WTC11 (cell line): Measurements from ENCODE around the gene PPP2R1B.

ENCODE experiments used
- CREB1 ChIP-seq: sonication (generic); formaldehyde crosslinking; IDR thresholded peaks from 2 replicates; pipeline ENCODE4 v1.8.0; 2023; ENCODE audit warnings: mild to moderate bottlenecking, missing genetic modification reagents
- ETV6 ChIP-seq: sonication (generic); formaldehyde crosslinking; IDR thresholded peaks from 2 replicates; pipeline ENCODE4 v1.8.1; 2022; ENCODE audit warnings: mild to moderate bottlenecking, missing genetic modification reagents
- SP1 ChIP-seq: sonication (generic); formaldehyde crosslinking; conservative IDR thresholded peaks from 2 replicates; pipeline ENCODE4 v1.8.1; 2022; ENCODE audit warnings: missing genetic modification reagents
- ZNF396 ChIP-seq: fragments of 250-450 bp; sonication (Bioruptor Pico); IDR thresholded peaks from 2 replicates; pipeline ENCODE4 v1.8.0; 2021; ENCODE audit warnings: mild to moderate bottlenecking, moderate library complexity, borderline replicate concordance
- TF ChIP-seq, protein P1 (sequence below): fragments of 200-600 bp; IDR thresholded peaks from 2 replicates; pipeline ENCODE4 v1.8.0; 2022; ENCODE audit warnings: antibody characterized with exemption
- TF ChIP-seq, protein P2 (sequence below): sonication (generic); formaldehyde crosslinking; IDR thresholded peaks from 2 replicates; pipeline ENCODE4 v1.8.1; 2023; ENCODE audit warnings: mild to moderate bottlenecking, missing genetic modification reagents
- TF ChIP-seq, protein P3 (sequence below): fragments of 250-450 bp; sonication (Bioruptor Pico); IDR thresholded peaks from 2 replicates; pipeline ENCODE4 v2.1.2; 2022; ENCODE audit warnings: mild to moderate bottlenecking, moderate library complexity

DNA sequence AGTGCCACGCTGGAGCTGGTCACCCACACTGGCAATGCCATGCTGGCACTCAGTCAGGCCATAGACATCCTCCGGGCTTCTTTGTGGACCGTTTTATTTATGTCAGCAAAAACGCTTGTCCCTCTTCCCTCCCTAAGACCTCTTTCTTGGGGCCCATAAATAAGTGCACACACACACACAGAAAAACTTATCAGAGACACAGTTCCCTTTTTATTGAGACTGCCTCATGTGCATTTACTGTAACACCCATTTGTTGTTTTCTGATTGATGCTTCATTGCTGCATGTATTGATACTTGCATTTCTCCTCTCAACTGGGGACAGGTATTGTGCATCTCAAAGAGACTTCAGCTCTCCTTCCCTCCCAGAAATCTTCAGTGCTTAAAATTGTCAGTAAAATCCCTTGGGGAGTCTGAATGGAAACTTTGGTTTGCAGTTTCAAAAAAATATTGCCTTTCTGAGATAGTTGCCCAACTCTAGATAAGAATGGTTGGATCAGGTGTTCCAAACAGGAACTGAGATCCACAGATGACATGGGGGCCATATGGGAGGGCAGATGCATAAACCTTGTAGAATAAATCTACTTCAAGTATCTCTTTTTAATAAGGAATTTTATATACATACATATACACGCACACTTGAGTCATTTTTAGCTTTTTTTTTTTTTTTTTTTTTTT, 50.9 kb downstream of the PPP2R1B start:
- TF ChIP-seq, protein P1, sequence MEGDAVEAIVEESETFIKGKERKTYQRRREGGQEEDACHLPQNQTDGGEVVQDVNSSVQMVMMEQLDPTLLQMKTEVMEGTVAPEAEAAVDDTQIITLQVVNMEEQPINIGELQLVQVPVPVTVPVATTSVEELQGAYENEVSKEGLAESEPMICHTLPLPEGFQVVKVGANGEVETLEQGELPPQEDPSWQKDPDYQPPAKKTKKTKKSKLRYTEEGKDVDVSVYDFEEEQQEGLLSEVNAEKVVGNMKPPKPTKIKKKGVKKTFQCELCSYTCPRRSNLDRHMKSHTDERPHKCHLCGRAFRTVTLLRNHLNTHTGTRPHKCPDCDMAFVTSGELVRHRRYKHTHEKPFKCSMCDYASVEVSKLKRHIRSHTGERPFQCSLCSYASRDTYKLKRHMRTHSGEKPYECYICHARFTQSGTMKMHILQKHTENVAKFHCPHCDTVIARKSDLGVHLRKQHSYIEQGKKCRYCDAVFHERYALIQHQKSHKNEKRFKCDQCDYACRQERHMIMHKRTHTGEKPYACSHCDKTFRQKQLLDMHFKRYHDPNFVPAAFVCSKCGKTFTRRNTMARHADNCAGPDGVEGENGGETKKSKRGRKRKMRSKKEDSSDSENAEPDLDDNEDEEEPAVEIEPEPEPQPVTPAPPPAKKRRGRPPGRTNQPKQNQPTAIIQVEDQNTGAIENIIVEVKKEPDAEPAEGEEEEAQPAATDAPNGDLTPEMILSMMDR, result no peak
- TF ChIP-seq, protein P2, sequence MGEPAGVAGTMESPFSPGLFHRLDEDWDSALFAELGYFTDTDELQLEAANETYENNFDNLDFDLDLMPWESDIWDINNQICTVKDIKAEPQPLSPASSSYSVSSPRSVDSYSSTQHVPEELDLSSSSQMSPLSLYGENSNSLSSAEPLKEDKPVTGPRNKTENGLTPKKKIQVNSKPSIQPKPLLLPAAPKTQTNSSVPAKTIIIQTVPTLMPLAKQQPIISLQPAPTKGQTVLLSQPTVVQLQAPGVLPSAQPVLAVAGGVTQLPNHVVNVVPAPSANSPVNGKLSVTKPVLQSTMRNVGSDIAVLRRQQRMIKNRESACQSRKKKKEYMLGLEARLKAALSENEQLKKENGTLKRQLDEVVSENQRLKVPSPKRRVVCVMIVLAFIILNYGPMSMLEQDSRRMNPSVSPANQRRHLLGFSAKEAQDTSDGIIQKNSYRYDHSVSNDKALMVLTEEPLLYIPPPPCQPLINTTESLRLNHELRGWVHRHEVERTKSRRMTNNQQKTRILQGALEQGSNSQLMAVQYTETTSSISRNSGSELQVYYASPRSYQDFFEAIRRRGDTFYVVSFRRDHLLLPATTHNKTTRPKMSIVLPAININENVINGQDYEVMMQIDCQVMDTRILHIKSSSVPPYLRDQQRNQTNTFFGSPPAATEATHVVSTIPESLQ, result no peak
- TF ChIP-seq ETV6 (CRISPR knock-in tag) (no peak), CREB1 (CRISPR knock-in tag) (no peak), SP1 (no peak), ZNF396 (CRISPR knock-in tag) (no peak)
- TF ChIP-seq, protein P3, sequence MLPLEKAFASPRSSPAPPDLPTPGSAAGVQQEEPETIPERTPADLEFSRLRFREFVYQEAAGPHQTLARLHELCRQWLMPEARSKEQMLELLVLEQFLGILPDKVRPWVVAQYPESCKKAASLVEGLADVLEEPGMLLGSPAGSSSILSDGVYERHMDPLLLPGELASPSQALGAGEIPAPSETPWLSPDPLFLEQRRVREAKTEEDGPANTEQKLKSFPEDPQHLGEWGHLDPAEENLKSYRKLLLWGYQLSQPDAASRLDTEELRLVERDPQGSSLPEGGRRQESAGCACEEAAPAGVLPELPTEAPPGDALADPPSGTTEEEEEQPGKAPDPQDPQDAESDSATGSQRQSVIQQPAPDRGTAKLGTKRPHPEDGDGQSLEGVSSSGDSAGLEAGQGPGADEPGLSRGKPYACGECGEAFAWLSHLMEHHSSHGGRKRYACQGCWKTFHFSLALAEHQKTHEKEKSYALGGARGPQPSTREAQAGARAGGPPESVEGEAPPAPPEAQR (CRISPR knock-in tag), result no peak
